Uterus (tissue), 2 donors: Measurements from ENCODE around the gene SND1.

Experiments
- CTCF ChIP-seq, 4 experiments: fragments of 200-600 bp in 2 of 4; fragments of 450-650 bp in 2 of 4; sonication (generic) in 2 of 4; IDR thresholded peaks; one replicate each; pipeline ENCODE4 v1.5.1; 2016 to 2019; ENCODE audit warnings: antibody characterized with exemption in 4 of 4, mild to moderate bottlenecking in 2 of 4, moderate library complexity in 1 of 4
- POLR2A ChIP-seq, 2 donors: fragments of 450-650 bp; IDR thresholded peaks; one replicate each; pipeline ENCODE4 v1.6.1; 2016; ENCODE audit warnings: antibody characterized with exemption in 2 of 2, mild to moderate bottlenecking in 1 of 2, moderate library complexity in 1 of 2

GRCh38 chr7:128054511-128054910 is 402.5 kb downstream of the SND1 start:
- TF ChIP-seq POLR2A (IDR thresholded peaks at IDR 0.05): no peak
- TF ChIP-seq CTCF (IDR thresholded peaks at IDR 0.05): no peak
